H1 (cell line): ENCODE results near the gene SLC1A7. TPM values are rescaled to one million over a fixed set of nuclear protein-coding genes. Genes with fewer than 3 reads are reported as not detected.

Experiments
- CTCF ChIA-PET: fragments of 300-600 bp; sonication (Branson Sonifier 250); formaldehyde crosslinking; loops from one replicate; lab custom pipeline; 2021; ENCODE audit not compliant: partially characterized antibody; lab: Charles Lee
- POLR2A ChIA-PET: fragments of 300-600 bp; sonication (Branson Sonifier 250); formaldehyde crosslinking; loops from one replicate; lab custom pipeline; 2021; ENCODE audit warnings: inconsistent platforms; ENCODE audit not compliant: partially characterized antibody; lab: Charles Lee
- DNase-seq, 2 experiments: peaks; one replicate each; pipeline versions ENCODE4 v3.0.0 to v3.0.0-alpha.2; 2010 to 2022; ENCODE audit warnings: low spot score in 2 of 2, low read depth in 1 of 2, mixed read lengths in 1 of 2
- FAIRE-seq: peaks from 2 replicates; lab custom pipeline; 2011; peaks lifted over from hg19 to GRCh38; lab: Jason Lieb, UNC
- H2AFZ ChIP-seq: 2 replicates; pipeline ENCODE4 v1.8.1; 2012; ENCODE audit warnings: low read length, inconsistent platforms
- H2AK5ac ChIP-seq: 2 replicates; pipeline ENCODE4 v1.6.1; 2013; ENCODE audit warnings: low read depth, low read length
- H2BK120ac ChIP-seq: replicated peaks from 2 replicates; pipeline ENCODE3; 2013; ENCODE audit warnings: low read depth, low read length, inconsistent platforms
- H2BK12ac ChIP-seq: 2 replicates; pipeline ENCODE4 v1.6.1; 2013; ENCODE audit warnings: low read depth, low read length
- H2BK15ac ChIP-seq: 2 replicates; pipeline ENCODE4 v1.6.1; 2013; ENCODE audit warnings: low read length
- H2BK20ac ChIP-seq: 2 replicates; pipeline ENCODE4 v1.6.1; 2013; ENCODE audit warnings: low read length
- H2BK5ac ChIP-seq: 2 replicates; pipeline ENCODE4 v1.6.1; 2013; ENCODE audit warnings: low read depth, low read length
- H3K14ac ChIP-seq: 2 replicates; pipeline ENCODE4 v1.6.1; 2013; ENCODE audit warnings: inconsistent platforms; ENCODE audit not compliant: insufficient read length
- H3K18ac ChIP-seq: 2 replicates; pipeline ENCODE4 v1.6.1; 2013; ENCODE audit warnings: low read length; ENCODE audit errors: extremely low read depth
- H3K23ac ChIP-seq: 2 replicates; pipeline ENCODE4 v1.6.1; 2013; ENCODE audit warnings: inconsistent platforms; ENCODE audit not compliant: insufficient read length
- H3K23me2 ChIP-seq: 2 replicates; pipeline ENCODE4 v1.6.1; 2013; ENCODE audit warnings: low read depth, low read length
- H3K27ac ChIP-seq: 2 replicates; pipeline ENCODE4 v1.6.1; 2011; ENCODE audit warnings: low read depth, low read length, inconsistent platforms
- H3K27me3 ChIP-seq, 4 experiments: replicated peaks in 1 of 4; 1 replicate in 1 of 4; 2 replicates in 3 of 4; pipeline versions ENCODE4 v1.6.1 to v1.8.1; 2011 to 2013; ENCODE audit warnings: low read length in 3 of 4, mild to moderate bottlenecking in 3 of 4, inconsistent platforms in 2 of 4, mixed read lengths in 2 of 4, moderate library complexity in 1 of 4; ENCODE audit not compliant: control insufficient read depth in 3 of 4, insufficient read depth in 3 of 4; ENCODE audit errors: extremely low read depth in 1 of 4
- H3K36me3 ChIP-seq, 4 experiments: 2 replicates each; pipeline versions ENCODE4 v1.6.1 to v1.8.1; 2011 to 2013; ENCODE audit warnings: mild to moderate bottlenecking in 4 of 4, low read length in 3 of 4, moderate library complexity in 2 of 4, control low read depth in 1 of 4, inconsistent platforms in 1 of 4; ENCODE audit not compliant: insufficient read depth in 4 of 4, control insufficient read depth in 2 of 4
- H3K4ac ChIP-seq: replicated peaks from 2 replicates; pipeline ENCODE3; 2013; ENCODE audit warnings: low read length, low read depth, mixed read lengths, inconsistent platforms; ENCODE audit not compliant: insufficient read length
- H3K4me1 ChIP-seq, 4 experiments: replicated peaks in 1 of 4; 1 replicate in 1 of 4; 2 replicates in 3 of 4; pipeline versions ENCODE4 v1.6.1 to v1.8.1; 2011 to 2013; ENCODE audit warnings: low read length in 3 of 4, inconsistent platforms in 2 of 4, mixed read lengths in 1 of 4; ENCODE audit not compliant: insufficient read depth in 4 of 4, control insufficient read depth in 3 of 4
- H3K4me2 ChIP-seq, 2 experiments: 2 replicates each; pipeline versions ENCODE4 v1.6.1 to v1.8.1; 2011 to 2013; ENCODE audit warnings: low read depth in 2 of 2, low read length in 2 of 2, control low read depth in 1 of 2, inconsistent platforms in 1 of 2, mild to moderate bottlenecking in 1 of 2; ENCODE audit not compliant: insufficient read depth in 1 of 2
- H3K4me3 ChIP-seq, 4 experiments: fragments of 200-600, 300-600 bp in 1 of 4; sonication (generic), shearing (Covaris generic), sonication (Bioruptor Twin) in 1 of 4; 2 replicates each; pipeline versions ENCODE4 v1.5.1 to v1.8.1; 2011 to 2016; ENCODE audit warnings: low read length in 4 of 4, low read depth in 3 of 4, control low read depth in 2 of 4, inconsistent platforms in 2 of 4, mild to moderate bottlenecking in 2 of 4, mixed read lengths in 1 of 4, moderate library complexity in 1 of 4; ENCODE audit not compliant: insufficient read depth in 2 of 4; ENCODE audit errors: extremely low read depth in 1 of 4
- H3K56ac ChIP-seq: replicated peaks from 2 replicates; pipeline ENCODE3; 2013; ENCODE audit warnings: low read depth, mild to moderate bottlenecking, mixed read lengths, low read length, inconsistent platforms; ENCODE audit not compliant: insufficient read length
- H3K79me1 ChIP-seq: 2 replicates; pipeline ENCODE4 v1.6.1; 2013; ENCODE audit warnings: low read depth, low read length, control low read depth
- H3K79me2 ChIP-seq, 2 experiments: 2 replicates each; pipeline versions ENCODE4 v1.6.1 to v1.8.1; 2012 to 2013; ENCODE audit warnings: low read length in 2 of 2, mild to moderate bottlenecking in 2 of 2, inconsistent platforms in 1 of 2; ENCODE audit not compliant: insufficient read depth in 2 of 2, control insufficient read depth in 1 of 2
- H3K9ac ChIP-seq, 4 experiments: replicated peaks in 1 of 4; 1 replicate in 1 of 4; 2 replicates in 3 of 4; pipeline versions ENCODE4 v1.6.1 to v1.8.1; 2011 to 2013; ENCODE audit warnings: low read depth in 3 of 4, low read length in 3 of 4, control low read depth in 2 of 4, mild to moderate bottlenecking in 2 of 4, moderate library complexity in 2 of 4, inconsistent platforms in 1 of 4; ENCODE audit errors: extremely low read depth in 1 of 4
- H3K9me3 ChIP-seq, 2 experiments: 2 replicates each; pipeline versions ENCODE4 v1.6.1 to v1.8.1; 2012 to 2013; ENCODE audit warnings: mild to moderate bottlenecking in 2 of 2, moderate library complexity in 2 of 2, control low read depth in 1 of 2, inconsistent platforms in 1 of 2, low read depth in 1 of 2, low read length in 1 of 2, mixed read lengths in 1 of 2; ENCODE audit not compliant: insufficient read depth in 2 of 2
- H4K20me1 ChIP-seq, 2 experiments: replicated peaks in 1 of 2; 2 replicates each; pipeline versions ENCODE3 to v1.8.1; 2011 to 2013; ENCODE audit warnings: inconsistent platforms in 2 of 2, low read length in 2 of 2, mild to moderate bottlenecking in 1 of 2; ENCODE audit not compliant: insufficient read depth in 2 of 2, control insufficient read depth in 1 of 2
- H4K5ac ChIP-seq: 2 replicates; pipeline ENCODE4 v1.6.1; 2013; ENCODE audit warnings: low read length, low read depth, mixed read lengths, inconsistent platforms; ENCODE audit not compliant: insufficient read length
- H4K8ac ChIP-seq: 2 replicates; pipeline ENCODE4 v1.8.0; 2013; ENCODE audit warnings: mild to moderate bottlenecking, moderate library complexity, low read length, inconsistent platforms; ENCODE audit not compliant: insufficient read depth; ENCODE audit errors: extremely low read depth
- H4K91ac ChIP-seq: replicated peaks from 2 replicates; pipeline ENCODE3; 2013; ENCODE audit warnings: low read length, mixed read lengths, inconsistent platforms; ENCODE audit not compliant: insufficient read length
- EGR1 ChIP-seq: IDR thresholded peaks from 2 replicates; pipeline ENCODE4 v1.6.1; 2011; ENCODE audit warnings: low read depth, low read length, borderline replicate concordance
- HDAC2 ChIP-seq, 2 experiments: fragments of 300-600 bp in 1 of 2; sonication (generic) in 1 of 2; IDR thresholded peaks; 2 replicates each; pipeline ENCODE4 v1.6.1; 2011 to 2012; ENCODE audit warnings: low read depth in 2 of 2, low read length in 2 of 2, mild to moderate bottlenecking in 2 of 2, moderate library complexity in 2 of 2, borderline replicate concordance in 1 of 2, inconsistent platforms in 1 of 2
- WGBS, 2 experiments: shearing (Covaris generic) in 1 of 2; methylation state at CpG; one replicate each; pipeline versions ENCODE4 v1.1.6 to v1.1.7; 2013 to 2015; ENCODE audit warnings: low lambda C conversion rate in 2 of 2, mixed read lengths in 2 of 2, inconsistent platforms in 1 of 2, low coverage in 1 of 2, missing lambda C conversion rate in 1 of 2; ENCODE audit not compliant: insufficient replicate concordance in 2 of 2, insufficient coverage in 1 of 2, insufficient read length in 1 of 2; ENCODE audit errors: extremely low coverage in 1 of 2, missing lambda C conversion rate in 1 of 2; 5-methylcytosine and 5-hydroxymethylcytosine counted together
- polyA plus RNA-seq, 7 experiments: library from polyadenylated mRNA; depleted of rRNA in 3 of 7; stranded (reverse) in 5 of 7; unstranded in 2 of 7; fragments of >200 nt in 5 of 7; fragments of 200-250 nt in 2 of 7; gene quantifications; 1 replicate in 5 of 7; 2 replicates in 1 of 7; 4 replicates in 1 of 7; pipeline versions ENCODE4 v1.2.1 to v1.2.3, GENCODE V29; 2011 to 2013; ENCODE audit warnings: missing spikeins in 2 of 7, mixed read lengths in 2 of 7
- total RNA-seq: library from RNA; stranded (reverse); fragmentation: NEBNext Ultra II Directional; extraction: Animal tissue kit (Norgen Biotek cat#: 25700); gene quantifications from 2 replicates; pipeline ENCODE4 v1.2.1, GENCODE V29; 2021
- TF ChIP-seq, protein P1 (sequence below): IDR thresholded peaks from 2 replicates; pipeline ENCODE4 v1.6.1; 2011; ENCODE audit warnings: low read length, improper control_type of control experiment

The SLC1A7 gene
- total and polyA plus RNA-seq, 2 of the 8 experiments (the other 6 are each of a cell fraction or from before 2014, with no cell fraction given), result not detected

- Histone ChIP-seq H3K79me2 (no peaks in the 10 kb centered on the region), H2BK15ac (no peak overlapping the region), H3K14ac (no peak overlapping the region), H3K4me1 (no peaks in the 10 kb centered on the region; a peak in 1 of 7 replicates), H3K23me2 (no peaks in the 10 kb centered on the region), H3K9ac (no peak overlapping the region), H2BK120ac (no peak overlapping the region), H3K9me3 (peaks cover 5 to 9% of the 10 kb centered on the region in 2 experiments; a peak in 3 of 4 replicates), H4K20me1 (no peaks in the 10 kb centered on the region), H4K91ac (no peak overlapping the region), H3K23ac (no peak overlapping the region), H2BK20ac (no peak overlapping the region), H2BK5ac (no peak overlapping the region), H3K4ac (no peak overlapping the region), H3K56ac (no peak overlapping the region), H4K5ac (no peak overlapping the region), H3K18ac (no peak overlapping the region), H3K4me3 (no peak overlapping the region), H4K8ac (no peak overlapping the region; the same call in 1 of the 2 replicates), H3K27me3 (no peaks in the 10 kb centered on the region), H3K36me3 (no peaks in the 10 kb centered on the region), H2BK12ac (no peak overlapping the region), H2AFZ (0 out of 2 replicates have a peak overlapping the region, but pooled peaks have one; percentile 22), H3K79me1 (no peaks in the 10 kb centered on the region), H2AK5ac (no peak overlapping the region), H3K4me2 (no peak overlapping the region), H3K27ac (no peak overlapping the region)
- ChIA-PET POLR2A (no interaction called here), CTCF (interaction anchor here (1.0 to 1.7 kb wide), 3 partner anchors 11 to 32 kb away, joined by 3 to 4 read pairs (median 3); no protein-coding TSS in a partner anchor)
- WGBS, 2 experiments, result 82% methylated on average over 11 of the region's 15 CpGs; no CpG with 5 or more reads in 1 of the 2 experiments
- no peak for DNase-seq
- no peak for FAIRE-seq
- TF ChIP-seq, protein P1, sequence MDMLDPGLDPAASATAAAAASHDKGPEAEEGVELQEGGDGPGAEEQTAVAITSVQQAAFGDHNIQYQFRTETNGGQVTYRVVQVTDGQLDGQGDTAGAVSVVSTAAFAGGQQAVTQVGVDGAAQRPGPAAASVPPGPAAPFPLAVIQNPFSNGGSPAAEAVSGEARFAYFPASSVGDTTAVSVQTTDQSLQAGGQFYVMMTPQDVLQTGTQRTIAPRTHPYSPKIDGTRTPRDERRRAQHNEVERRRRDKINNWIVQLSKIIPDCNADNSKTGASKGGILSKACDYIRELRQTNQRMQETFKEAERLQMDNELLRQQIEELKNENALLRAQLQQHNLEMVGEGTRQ, result no peak
- no peak for TF ChIP-seq HDAC2 (IDR thresholded peaks at IDR 0.05; ENCODE audit: borderline replicate concordance in 1 of 2, low read depth in 2 of 2, low read length in 2 of 2)
- no peak for TF ChIP-seq EGR1
Observed at GRCh38 chr1:53141487-53142055, 867 bp downstream of the SLC1A7 start.
